ENCODE results near the gene NEURL1. TPM values are rescaled to one million over a fixed set of nuclear protein-coding genes. Genes with fewer than 3 reads are reported as not detected.

The NEURL1 gene
- total RNA-seq, 1 experiment from 2014 or later, result 0.84 TPM

GRCh38 chr10:103616705-103617601 lies 123.4 kb downstream of the NEURL1 start:
- H3K9me3 Mint-ChIP-seq (ENCODE audit: unreplicated experiment), result no peaks in the 10 kb centered on the region
- H3K27me3 ChIP-seq (replicated peaks; ENCODE audit: control insufficient read depth, insufficient read depth, low read length), result no peaks in the 10 kb centered on the region
- H3K4me3 ChIP-seq (ENCODE audit: low read depth, low read length), result no peak overlapping the region
- H3K27ac Mint-ChIP-seq (ENCODE audit: unreplicated experiment), result no peak overlapping the region
- H3K27me3 Mint-ChIP-seq (ENCODE audit: insufficient read depth, unreplicated experiment), result no peaks in the 10 kb centered on the region
- no TSS peak for BruUV-seq (replicated peaks)
- H3K4me1 Mint-ChIP-seq (ENCODE audit: low read depth, unreplicated experiment), result no peaks in the 10 kb centered on the region
- no peaks in the 10 kb centered on the region for H3K4me1 ChIP-seq
- CTCF ChIA-PET, result interaction anchor here (0.6 kb wide), 1 partner anchor 45 kb away, joined by 4 read pairs; no protein-coding TSS in a partner anchor
- POLR2A ChIA-PET, result no interaction called here
- peaks cover 6% of the 10 kb centered on the region for H3K36me3 Mint-ChIP-seq (ENCODE audit: insufficient read depth, unreplicated experiment)
- no peaks in the 10 kb centered on the region; the same call in 1 of the 2 replicates for H3K36me3 ChIP-seq (ENCODE audit: control insufficient read depth, insufficient read depth, low read length)
- TF ChIP-seq CTCF (IDR thresholded peaks at IDR 0.05; ENCODE audit: insufficient read depth in 1 of 2, low read depth in 1 of 2, low read length in 1 of 2, severe bottlenecking in 1 of 2, unreplicated experiment in 1 of 2), result no peak
- DNase-seq, result no peak
- intact Hi-C loops (cut with micrococcal nuclease; ENCODE audit: unreplicated experiment), result no loop called here
- H3K4me3 Mint-ChIP-seq (ENCODE audit: unreplicated experiment), result no peak overlapping the region
- H3K9me3 ChIP-seq, result no peaks in the 10 kb centered on the region

GRCh38 chr10:103617602-103618385 lies 124.3 kb downstream of the NEURL1 start:
- Mint-ChIP-seq H3K36me3 (ENCODE audit: insufficient read depth, unreplicated experiment) (peaks cover 6% of the 10 kb centered on the region), H3K27me3 (ENCODE audit: insufficient read depth, unreplicated experiment) (no peaks in the 10 kb centered on the region), H3K4me1 (ENCODE audit: low read depth, unreplicated experiment) (no peaks in the 10 kb centered on the region), H3K4me3 (ENCODE audit: unreplicated experiment) (no peak overlapping the region), H3K27ac (ENCODE audit: unreplicated experiment) (no peak overlapping the region), H3K9me3 (ENCODE audit: unreplicated experiment) (no peaks in the 10 kb centered on the region)
- no peak overlapping the region for H3K4me3 ChIP-seq (ENCODE audit: low read depth, low read length)
- H3K4me1 ChIP-seq, result no peaks in the 10 kb centered on the region
- no TSS peak for BruUV-seq (replicated peaks)
- ChIA-PET CTCF (no interaction called here), POLR2A (no interaction called here)
- no peaks in the 10 kb centered on the region for H3K27me3 ChIP-seq (replicated peaks; ENCODE audit: control insufficient read depth, insufficient read depth, low read length)
- no peak for TF ChIP-seq CTCF (IDR thresholded peaks at IDR 0.05; ENCODE audit: insufficient read depth in 1 of 2, low read depth in 1 of 2, low read length in 1 of 2, severe bottlenecking in 1 of 2, unreplicated experiment in 1 of 2)
- no peaks in the 10 kb centered on the region for H3K9me3 ChIP-seq
- H3K36me3 ChIP-seq (ENCODE audit: control insufficient read depth, insufficient read depth, low read length), result no peaks in the 10 kb centered on the region; the same call in 1 of the 2 replicates
- intact Hi-C loops (cut with micrococcal nuclease; ENCODE audit: unreplicated experiment), result no loop called here
- DNase-seq, result no peak

- peaks cover 6% of the 10 kb centered on the region for H3K36me3 Mint-ChIP-seq (ENCODE audit: insufficient read depth, unreplicated experiment)
- no peak for TF ChIP-seq CTCF (IDR thresholded peaks at IDR 0.05; ENCODE audit: insufficient read depth in 1 of 2, low read depth in 1 of 2, low read length in 1 of 2, severe bottlenecking in 1 of 2, unreplicated experiment in 1 of 2)
- no peaks in the 10 kb centered on the region for H3K9me3 Mint-ChIP-seq (ENCODE audit: unreplicated experiment)
- no peaks in the 10 kb centered on the region for H3K27me3 ChIP-seq (replicated peaks; ENCODE audit: control insufficient read depth, insufficient read depth, low read length)
- no peaks in the 10 kb centered on the region for H3K4me1 ChIP-seq
- H3K4me3 Mint-ChIP-seq (ENCODE audit: unreplicated experiment), result no peak overlapping the region
- DNase-seq, result no peak
- H3K36me3 ChIP-seq (ENCODE audit: control insufficient read depth, insufficient read depth, low read length), result no peaks in the 10 kb centered on the region; the same call in 1 of the 2 replicates
- no peak overlapping the region for H3K4me3 ChIP-seq (ENCODE audit: low read depth, low read length)
- H3K27me3 Mint-ChIP-seq (ENCODE audit: insufficient read depth, unreplicated experiment), result no peaks in the 10 kb centered on the region
- no peaks in the 10 kb centered on the region for H3K4me1 Mint-ChIP-seq (ENCODE audit: low read depth, unreplicated experiment)
- no peak overlapping the region for H3K27ac Mint-ChIP-seq (ENCODE audit: unreplicated experiment)
- BruUV-seq (replicated peaks), result no TSS peak
- ChIA-PET POLR2A (no interaction called here), CTCF (no interaction called here)
- H3K9me3 ChIP-seq, result no peaks in the 10 kb centered on the region
- intact Hi-C loops (cut with micrococcal nuclease; ENCODE audit: unreplicated experiment), result no loop called here
These were observed 125.3 kb downstream of the NEURL1 start for GRCh38 chr10:103618575-103619423.

Data from Caco-2 (cell line).